GM23338 (cell line): Measurements from ENCODE around the gene GJD2. TPM values are rescaled to one million over a fixed set of nuclear protein-coding genes. Genes with fewer than 3 reads are reported as not detected.

ENCODE experiments used
- ATAC-seq: fragments of 200-7000 bp; cut with Tn5 transposase; 3 replicates; pipeline ENCODE4 v1.9.1; 2020
- DNase-seq: peaks from one replicate; pipeline ENCODE4 v3.0.0-alpha.2; 2015; ENCODE audit warnings: low spot score
- H2AFZ ChIP-seq: fragments of 200-600 bp; sonication (generic); 2 replicates; pipeline ENCODE4 v1.8.0; 2016; ENCODE audit warnings: antibody characterized with exemption, mild to moderate bottlenecking, moderate library complexity
- H3F3A ChIP-seq: fragments of 200-600 bp; sonication (generic); replicated peaks from 2 replicates; pipeline ENCODE4 v1.8.0; 2017; ENCODE audit warnings: antibody characterized with exemption, mixed run types, low read depth
- H3K27ac ChIP-seq: fragments of 200-600 bp; sonication (generic); 2 replicates; pipeline ENCODE4 v1.6.1; 2016; ENCODE audit warnings: low read depth
- H3K27me3 ChIP-seq: fragments of 200-600 bp; sonication (generic); 2 replicates; pipeline ENCODE4 v1.8.0; 2016; ENCODE audit warnings: mild to moderate bottlenecking, mixed run types, moderate library complexity; ENCODE audit not compliant: insufficient read depth
- H3K36me3 ChIP-seq: fragments of 200-600 bp; sonication (generic); 2 replicates; pipeline ENCODE4 v1.8.0; 2016; ENCODE audit warnings: mild to moderate bottlenecking; ENCODE audit not compliant: insufficient read depth
- H3K4me1 ChIP-seq: fragments of 200-600 bp; sonication (generic); 2 replicates; pipeline ENCODE4 v1.8.0; 2016; ENCODE audit warnings: mild to moderate bottlenecking, moderate library complexity; ENCODE audit not compliant: insufficient read depth
- H3K4me2 ChIP-seq: fragments of 200-600 bp; sonication (generic); 2 replicates; pipeline ENCODE4 v1.7.1; 2017; ENCODE audit warnings: mixed run types
- H3K4me3 ChIP-seq: fragments of 200-600 bp; sonication (generic); 2 replicates; pipeline ENCODE4 v1.6.1; 2016; ENCODE audit warnings: mixed run types
- H3K79me2 ChIP-seq: fragments of 200-600 bp; sonication (generic); replicated peaks from 2 replicates; pipeline ENCODE4 v1.8.0; 2017; ENCODE audit warnings: mild to moderate bottlenecking; ENCODE audit not compliant: insufficient read depth
- H3K9me2 ChIP-seq: fragments of 200-600 bp; sonication (generic); 2 replicates; pipeline ENCODE4 v1.8.0; 2017; ENCODE audit not compliant: insufficient read depth
- H4K20me1 ChIP-seq: fragments of 200-600 bp; sonication (generic); replicated peaks from 2 replicates; pipeline ENCODE4 v1.8.0; 2017; ENCODE audit warnings: mild to moderate bottlenecking; ENCODE audit not compliant: insufficient read depth
- H3K27ac Mint-ChIP-seq: 2 replicates; pipeline ENCODE4 v1.8.0; 2020; ENCODE audit warnings: inconsistent platforms, mild to moderate bottlenecking, moderate library complexity, mixed read lengths
- H3K27me3 Mint-ChIP-seq: 3 replicates; pipeline ENCODE4 v1.8.0; 2022; ENCODE audit warnings: low read depth, mild to moderate bottlenecking, moderate library complexity, mixed read lengths, inconsistent platforms; ENCODE audit not compliant: insufficient read depth, poor library complexity
- H3K36me3 Mint-ChIP-seq: 3 replicates; pipeline ENCODE4 v1.8.0; 2021; ENCODE audit warnings: low read depth, mild to moderate bottlenecking, inconsistent platforms, moderate library complexity, mixed read lengths
- H3K4me1 Mint-ChIP-seq: 3 replicates; pipeline ENCODE4 v1.8.0; 2020; ENCODE audit warnings: mild to moderate bottlenecking, inconsistent platforms, mixed read lengths
- H3K4me3 Mint-ChIP-seq: 3 replicates; pipeline ENCODE4 v1.8.0; 2021; ENCODE audit warnings: moderate library complexity, mild to moderate bottlenecking, inconsistent platforms, mixed read lengths
- H3K9me3 Mint-ChIP-seq: 3 replicates; pipeline ENCODE4 v1.8.0; 2020; ENCODE audit warnings: moderate library complexity, mild to moderate bottlenecking, inconsistent platforms, mixed read lengths
- CREB1 ChIP-seq: fragments of 250-450 bp; sonication (Bioruptor Pico); IDR thresholded peaks from 2 replicates; pipeline ENCODE4 v1.5.0; 2020; ENCODE audit warnings: low read depth, mild to moderate bottlenecking, moderate library complexity
- JUNB ChIP-seq: IDR thresholded peaks from one replicate; pipeline ENCODE4 v1.6.1; 2016; ENCODE audit warnings: antibody characterized with exemption; ENCODE audit not compliant: unreplicated experiment
- NANOG ChIP-seq: IDR thresholded peaks from 2 replicates; pipeline ENCODE4 v1.6.1; 2016; ENCODE audit warnings: antibody characterized with exemption, borderline replicate concordance
- POLR2AphosphoS5 ChIP-seq: IDR thresholded peaks from 2 replicates; pipeline ENCODE4 v1.6.1; 2016; ENCODE audit warnings: antibody characterized with exemption, low read depth
- STAT1 ChIP-seq: IDR thresholded peaks from one replicate; pipeline ENCODE4 v1.6.1; 2016; ENCODE audit warnings: antibody characterized with exemption; ENCODE audit not compliant: unreplicated experiment
- ZNF114 ChIP-seq: fragments of 250-450 bp; sonication (Bioruptor Pico); IDR thresholded peaks from 2 replicates; pipeline ENCODE4 v1.5.0; 2020; ENCODE audit warnings: mild to moderate bottlenecking, moderate library complexity
- ZNF331 ChIP-seq: fragments of 250-450 bp; sonication (Bioruptor Pico); IDR thresholded peaks from 2 replicates; pipeline ENCODE4 v1.5.0; 2020; ENCODE audit warnings: low read depth, mild to moderate bottlenecking, moderate library complexity
- polyA plus RNA-seq: library from polyadenylated mRNA; unstranded; fragments of >200 nt; fragmentation: Nextera tagmentation; extraction: Ambion mirVana; gene quantifications from 2 replicates; pipeline ENCODE4 v1.2.1, GENCODE V29; 2016
- total RNA-seq: library from RNA; depleted of rRNA; stranded (reverse); fragments of >200 nt; shearing (Covaris generic); gene quantifications from 2 replicates; pipeline ENCODE4 v1.2.3, GENCODE V29; 2014
- TF ChIP-seq, protein P1 (sequence below): fragments of 250-450 bp; sonication (Bioruptor Pico); IDR thresholded peaks from 2 replicates; pipeline ENCODE4 v1.5.0; 2020; ENCODE audit warnings: mild to moderate bottlenecking, moderate library complexity
- TF ChIP-seq, protein P2 (sequence below): IDR thresholded peaks from 2 replicates; pipeline ENCODE4 v1.6.1; 2016; ENCODE audit warnings: antibody characterized with exemption

Gene GJD2
- total and polyA plus RNA-seq, 2 experiments from 2014 or later = 0.29 to 0.63 TPM

DNA sequence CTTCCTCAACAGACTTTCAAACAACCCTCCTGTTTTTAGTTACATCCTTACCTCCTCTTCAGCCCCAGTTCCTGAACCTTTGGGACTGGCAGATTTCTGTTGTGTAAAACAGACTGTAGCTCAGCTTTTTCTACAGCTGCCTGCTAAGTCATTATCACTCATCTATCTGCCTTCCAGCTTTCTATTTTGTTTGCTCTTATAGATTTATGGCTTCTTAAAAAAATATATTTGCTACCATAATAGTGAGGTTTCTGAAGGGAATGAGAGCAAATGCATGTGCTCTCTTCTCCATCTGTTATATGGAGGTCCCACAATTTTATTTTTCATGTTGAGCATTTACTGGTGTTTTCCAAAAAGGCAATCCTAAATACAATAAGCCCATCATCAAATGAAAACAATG, 18.2 kb upstream of the GJD2 start (continued):
- TF ChIP-seq, protein P1, sequence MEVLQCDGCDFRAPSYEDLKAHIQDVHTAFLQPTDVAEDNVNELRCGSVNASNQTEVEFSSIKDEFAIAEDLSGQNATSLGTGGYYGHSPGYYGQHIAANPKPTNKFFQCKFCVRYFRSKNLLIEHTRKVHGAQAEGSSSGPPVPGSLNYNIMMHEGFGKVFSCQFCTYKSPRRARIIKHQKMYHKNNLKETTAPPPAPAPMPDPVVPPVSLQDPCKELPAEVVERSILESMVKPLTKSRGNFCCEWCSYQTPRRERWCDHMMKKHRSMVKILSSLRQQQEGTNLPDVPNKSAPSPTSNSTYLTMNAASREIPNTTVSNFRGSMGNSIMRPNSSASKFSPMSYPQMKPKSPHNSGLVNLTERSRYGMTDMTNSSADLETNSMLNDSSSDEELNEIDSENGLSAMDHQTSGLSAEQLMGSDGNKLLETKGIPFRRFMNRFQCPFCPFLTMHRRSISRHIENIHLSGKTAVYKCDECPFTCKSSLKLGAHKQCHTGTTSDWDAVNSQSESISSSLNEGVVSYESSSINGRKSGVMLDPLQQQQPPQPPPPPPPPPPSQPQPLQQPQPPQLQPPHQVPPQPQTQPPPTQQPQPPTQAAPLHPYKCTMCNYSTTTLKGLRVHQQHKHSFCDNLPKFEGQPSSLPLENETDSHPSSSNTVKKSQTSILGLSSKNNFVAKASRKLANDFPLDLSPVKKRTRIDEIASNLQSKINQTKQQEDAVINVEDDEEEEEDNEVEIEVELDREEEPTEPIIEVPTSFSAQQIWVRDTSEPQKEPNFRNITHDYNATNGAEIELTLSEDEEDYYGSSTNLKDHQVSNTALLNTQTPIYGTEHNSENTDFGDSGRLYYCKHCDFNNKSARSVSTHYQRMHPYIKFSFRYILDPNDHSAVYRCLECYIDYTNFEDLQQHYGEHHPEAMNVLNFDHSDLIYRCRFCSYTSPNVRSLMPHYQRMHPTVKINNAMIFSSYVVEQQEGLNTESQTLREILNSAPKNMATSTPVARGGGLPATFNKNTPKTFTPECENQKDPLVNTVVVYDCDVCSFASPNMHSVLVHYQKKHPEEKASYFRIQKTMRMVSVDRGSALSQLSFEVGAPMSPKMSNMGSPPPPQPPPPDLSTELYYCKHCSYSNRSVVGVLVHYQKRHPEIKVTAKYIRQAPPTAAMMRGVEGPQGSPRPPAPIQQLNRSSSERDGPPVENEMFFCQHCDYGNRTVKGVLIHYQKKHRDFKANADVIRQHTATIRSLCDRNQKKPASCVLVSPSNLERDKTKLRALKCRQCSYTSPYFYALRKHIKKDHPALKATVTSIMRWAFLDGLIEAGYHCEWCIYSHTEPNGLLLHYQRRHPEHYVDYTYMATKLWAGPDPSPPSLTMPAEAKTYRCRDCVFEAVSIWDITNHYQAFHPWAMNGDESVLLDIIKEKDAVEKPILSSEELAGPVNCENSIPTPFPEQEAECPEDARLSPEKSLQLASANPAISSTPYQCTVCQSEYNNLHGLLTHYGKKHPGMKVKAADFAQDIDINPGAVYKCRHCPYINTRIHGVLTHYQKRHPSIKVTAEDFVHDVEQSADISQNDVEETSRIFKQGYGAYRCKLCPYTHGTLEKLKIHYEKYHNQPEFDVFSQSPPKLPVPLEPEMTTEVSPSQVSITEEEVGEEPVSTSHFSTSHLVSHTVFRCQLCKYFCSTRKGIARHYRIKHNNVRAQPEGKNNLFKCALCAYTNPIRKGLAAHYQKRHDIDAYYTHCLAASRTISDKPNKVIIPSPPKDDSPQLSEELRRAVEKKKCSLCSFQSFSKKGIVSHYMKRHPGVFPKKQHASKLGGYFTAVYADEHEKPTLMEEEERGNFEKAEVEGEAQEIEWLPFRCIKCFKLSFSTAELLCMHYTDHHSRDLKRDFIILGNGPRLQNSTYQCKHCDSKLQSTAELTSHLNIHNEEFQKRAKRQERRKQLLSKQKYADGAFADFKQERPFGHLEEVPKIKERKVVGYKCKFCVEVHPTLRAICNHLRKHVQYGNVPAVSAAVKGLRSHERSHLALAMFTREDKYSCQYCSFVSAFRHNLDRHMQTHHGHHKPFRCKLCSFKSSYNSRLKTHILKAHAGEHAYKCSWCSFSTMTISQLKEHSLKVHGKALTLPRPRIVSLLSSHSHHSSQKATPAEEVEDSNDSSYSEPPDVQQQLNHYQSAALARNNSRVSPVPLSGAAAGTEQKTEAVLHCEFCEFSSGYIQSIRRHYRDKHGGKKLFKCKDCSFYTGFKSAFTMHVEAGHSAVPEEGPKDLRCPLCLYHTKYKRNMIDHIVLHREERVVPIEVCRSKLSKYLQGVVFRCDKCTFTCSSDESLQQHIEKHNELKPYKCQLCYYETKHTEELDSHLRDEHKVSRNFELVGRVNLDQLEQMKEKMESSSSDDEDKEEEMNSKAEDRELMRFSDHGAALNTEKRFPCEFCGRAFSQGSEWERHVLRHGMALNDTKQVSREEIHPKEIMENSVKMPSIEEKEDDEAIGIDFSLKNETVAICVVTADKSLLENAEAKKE = no peak
- TF ChIP-seq JUNB = no peak
- no peak for TF ChIP-seq POLR2AphosphoS5
- TF ChIP-seq ZNF114 = no peak
- TF ChIP-seq CREB1 (CRISPR knock-in tag) = no peak
- no peak for TF ChIP-seq NANOG

DNA sequence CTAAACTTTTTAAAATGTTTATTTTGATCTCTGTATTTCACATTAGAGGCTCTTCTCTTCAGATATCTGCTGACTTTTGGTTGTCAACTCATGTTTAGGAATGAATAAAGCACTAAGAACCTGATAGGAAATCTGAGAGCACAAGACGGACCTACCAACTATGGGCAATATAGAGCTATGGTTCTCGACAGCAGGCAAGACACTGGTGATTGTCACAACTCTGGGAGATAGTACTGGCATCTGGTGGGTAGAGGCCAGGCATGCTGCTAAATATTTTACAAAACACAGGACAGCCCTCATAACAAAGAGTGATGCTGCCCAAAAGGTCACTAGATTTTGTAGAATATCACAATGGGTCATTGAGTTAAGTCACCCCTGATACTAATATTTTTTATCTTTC, 17.5 kb upstream of the GJD2 start:
- DNase-seq = no peak
- H3K27ac Mint-ChIP-seq = no peak overlapping the region
- no peaks in the 10 kb centered on the region for H3K27me3 Mint-ChIP-seq
- Histone ChIP-seq H2AFZ (no peak overlapping the region), H3K4me2 (no peak overlapping the region), H3K36me3 (no peaks in the 10 kb centered on the region), H4K20me1 (no peaks in the 10 kb centered on the region), H3K79me2 (no peaks in the 10 kb centered on the region), H3K27ac (no peak overlapping the region), H3K27me3 (no peaks in the 10 kb centered on the region), H3K4me1 (peaks cover 7% of the 10 kb centered on the region; the same call in 1 of the 2 replicates), H3F3A (no peaks in the 10 kb centered on the region), H3K4me3 (no peak overlapping the region), H3K9me2 (no peaks in the 10 kb centered on the region; the same call in 1 of the 2 replicates)
- H3K9me3 Mint-ChIP-seq = no peaks in the 10 kb centered on the region
- H3K4me3 Mint-ChIP-seq = no peak overlapping the region
- ATAC-seq = no peak
- no peaks in the 10 kb centered on the region for H3K36me3 Mint-ChIP-seq
- H3K4me1 Mint-ChIP-seq = peaks cover 15% of the 10 kb centered on the region
- TF ChIP-seq NANOG (no peak), JUNB (no peak), POLR2AphosphoS5 (no peak), ZNF114 (no peak), STAT1 (no peak), ZNF331 (CRISPR knock-in tag) (no peak), CREB1 (CRISPR knock-in tag) (no peak)
- TF ChIP-seq, protein P1 = no peak
- TF ChIP-seq, protein P2, sequence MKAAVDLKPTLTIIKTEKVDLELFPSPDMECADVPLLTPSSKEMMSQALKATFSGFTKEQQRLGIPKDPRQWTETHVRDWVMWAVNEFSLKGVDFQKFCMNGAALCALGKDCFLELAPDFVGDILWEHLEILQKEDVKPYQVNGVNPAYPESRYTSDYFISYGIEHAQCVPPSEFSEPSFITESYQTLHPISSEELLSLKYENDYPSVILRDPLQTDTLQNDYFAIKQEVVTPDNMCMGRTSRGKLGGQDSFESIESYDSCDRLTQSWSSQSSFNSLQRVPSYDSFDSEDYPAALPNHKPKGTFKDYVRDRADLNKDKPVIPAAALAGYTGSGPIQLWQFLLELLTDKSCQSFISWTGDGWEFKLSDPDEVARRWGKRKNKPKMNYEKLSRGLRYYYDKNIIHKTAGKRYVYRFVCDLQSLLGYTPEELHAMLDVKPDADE = no peak
